Esophagus muscularis mucosa (tissue), 3 donors: ENCODE data around the gene THTPA.

Experiments
- POLR2A ChIP-seq: fragments of 450-650 bp; IDR thresholded peaks from one replicate; pipeline ENCODE4 v1.6.1; 2017; ENCODE audit warnings: antibody characterized with exemption, moderate library complexity, mild to moderate bottlenecking, low read depth
- POLR2AphosphoS5 ChIP-seq, 2 donors: sonication (generic); formaldehyde crosslinking; IDR thresholded peaks; one replicate each; pipeline ENCODE4 v1.6.1; 2017; ENCODE audit warnings: antibody characterized with exemption in 2 of 2
- TF ChIP-seq, protein P1 (sequence below), 3 experiments: fragments of 200-600 bp in 2 of 3; fragments of 450-650 bp in 1 of 3; sonication (generic) in 2 of 3; IDR thresholded peaks; one replicate each; pipeline ENCODE4 v1.5.1; 2017 to 2019; ENCODE audit warnings: antibody characterized with exemption in 3 of 3, mild to moderate bottlenecking in 2 of 3, moderate library complexity in 1 of 3

GRCh38 chr14:23564181-23564812 lies 8.2 kb downstream of the THTPA start:
- TF ChIP-seq, protein P1, sequence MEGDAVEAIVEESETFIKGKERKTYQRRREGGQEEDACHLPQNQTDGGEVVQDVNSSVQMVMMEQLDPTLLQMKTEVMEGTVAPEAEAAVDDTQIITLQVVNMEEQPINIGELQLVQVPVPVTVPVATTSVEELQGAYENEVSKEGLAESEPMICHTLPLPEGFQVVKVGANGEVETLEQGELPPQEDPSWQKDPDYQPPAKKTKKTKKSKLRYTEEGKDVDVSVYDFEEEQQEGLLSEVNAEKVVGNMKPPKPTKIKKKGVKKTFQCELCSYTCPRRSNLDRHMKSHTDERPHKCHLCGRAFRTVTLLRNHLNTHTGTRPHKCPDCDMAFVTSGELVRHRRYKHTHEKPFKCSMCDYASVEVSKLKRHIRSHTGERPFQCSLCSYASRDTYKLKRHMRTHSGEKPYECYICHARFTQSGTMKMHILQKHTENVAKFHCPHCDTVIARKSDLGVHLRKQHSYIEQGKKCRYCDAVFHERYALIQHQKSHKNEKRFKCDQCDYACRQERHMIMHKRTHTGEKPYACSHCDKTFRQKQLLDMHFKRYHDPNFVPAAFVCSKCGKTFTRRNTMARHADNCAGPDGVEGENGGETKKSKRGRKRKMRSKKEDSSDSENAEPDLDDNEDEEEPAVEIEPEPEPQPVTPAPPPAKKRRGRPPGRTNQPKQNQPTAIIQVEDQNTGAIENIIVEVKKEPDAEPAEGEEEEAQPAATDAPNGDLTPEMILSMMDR (IDR thresholded peaks at IDR 0.05) = no peak
- TF ChIP-seq POLR2AphosphoS5 (IDR thresholded peaks at IDR 0.05) = no peak
- TF ChIP-seq POLR2A = no peak
